ENCODE results near the gene SH3BP5L. TPM values are rescaled to one million over a fixed set of nuclear protein-coding genes. Genes with fewer than 3 reads are reported as not detected.

The SH3BP5L gene
- total and polyA plus RNA-seq, 2 of the 8 experiments (the other 6 are each of a cell fraction or from before 2014, with no cell fraction given), result 20.2 to 28.4 TPM

- no peak for TF ChIP-seq CHD7 (IDR thresholded peaks at IDR 0.05; ENCODE audit: insufficient replicate concordance, low read length)
- TF ChIP-seq RXRA (IDR thresholded peaks at IDR 0.05; ENCODE audit: insufficient read depth, low read depth, low read length), result no peak
- TF ChIP-seq ZNF274 (IDR thresholded peaks at IDR 0.05; ENCODE audit: borderline replicate concordance, extremely low read depth, low read length), result no peak
- no peak for TF ChIP-seq GTF2F1 (IDR thresholded peaks at IDR 0.05; ENCODE audit: borderline replicate concordance, low read depth, low read length)
- no peak for TF ChIP-seq BACH1 (IDR thresholded peaks at IDR 0.05; ENCODE audit: low read length)
- TF ChIP-seq KDM4A (IDR thresholded peaks at IDR 0.05; ENCODE audit: low read depth, low read length, severe bottlenecking), result no peak
- no peak for TF ChIP-seq POLR2AphosphoS5 (IDR thresholded peaks at IDR 0.05; ENCODE audit: low read depth, low read length)
- no peak for TF ChIP-seq JUN (IDR thresholded peaks at IDR 0.05; ENCODE audit: low read depth, low read length)
- no peak for TF ChIP-seq USF2 (IDR thresholded peaks at IDR 0.05; ENCODE audit: low read length)
- no peak for TF ChIP-seq RBBP5 (IDR thresholded peaks at IDR 0.05; ENCODE audit: borderline replicate concordance, low read depth, low read length)
- no peak for TF ChIP-seq MAFK (IDR thresholded peaks at IDR 0.05; ENCODE audit: low read depth, low read length)
Observed at GRCh38 chr1:248857201-248857600, 31.5 kb upstream of the SH3BP5L start (continued).

Measured in H1 (cell line).